SKM-1 treated with dmso at 0.1 percent for 144 hours (cell line): ENCODE data around the gene RAD51B.
"Not testable (repeated sequence)": the region's sequence is repeated elsewhere in the genome, so short reads cannot be mapped to it uniquely, and the experiment has no call there.

Experiments
- DNase-seq: peaks from one replicate; lab custom pipeline; 2025; ENCODE audit not compliant: unreplicated experiment; lab: John Stamatoyannopoulos, UW

The RAD51B gene

DNA sequence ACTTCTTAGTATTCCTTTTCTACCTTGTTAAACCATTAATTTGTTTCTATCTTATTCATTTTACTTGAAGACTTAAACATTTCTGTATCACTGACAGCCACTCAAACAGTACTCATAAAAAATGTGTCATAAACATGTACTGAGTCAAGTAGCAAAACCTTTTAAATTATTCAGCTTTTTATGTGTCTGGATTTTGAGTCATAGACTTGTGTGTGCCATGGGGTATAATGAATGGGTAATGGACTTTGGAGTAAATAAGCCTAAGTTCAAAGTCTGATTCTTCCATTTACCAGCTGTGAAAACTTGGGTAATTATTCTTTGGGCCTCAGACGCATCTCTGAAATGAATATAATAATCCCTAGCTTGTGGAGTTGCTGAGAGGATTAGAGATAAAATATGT, 199.0 kb downstream of the RAD51B start:
- DNase-seq, result no peak

DNA sequence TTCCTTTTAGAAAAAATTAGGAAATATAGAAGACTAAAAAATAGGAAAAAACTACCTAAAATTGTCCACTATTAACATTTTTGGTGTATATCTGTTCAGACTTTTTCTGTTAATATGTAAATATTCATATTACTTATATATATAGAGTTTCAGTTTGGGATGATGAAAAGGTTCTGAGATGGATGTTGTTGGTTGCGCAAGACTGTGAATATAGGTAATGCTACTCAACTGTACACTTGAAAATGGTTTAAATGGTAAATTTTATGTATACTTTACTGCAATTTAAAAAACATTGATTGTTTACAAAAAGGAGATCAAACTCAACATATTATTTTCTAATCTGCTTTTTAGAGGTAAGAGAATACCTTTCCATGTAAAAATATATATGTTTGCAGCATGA, 200.9 kb downstream of the RAD51B start:
- DNase-seq, result no peak

DNA sequence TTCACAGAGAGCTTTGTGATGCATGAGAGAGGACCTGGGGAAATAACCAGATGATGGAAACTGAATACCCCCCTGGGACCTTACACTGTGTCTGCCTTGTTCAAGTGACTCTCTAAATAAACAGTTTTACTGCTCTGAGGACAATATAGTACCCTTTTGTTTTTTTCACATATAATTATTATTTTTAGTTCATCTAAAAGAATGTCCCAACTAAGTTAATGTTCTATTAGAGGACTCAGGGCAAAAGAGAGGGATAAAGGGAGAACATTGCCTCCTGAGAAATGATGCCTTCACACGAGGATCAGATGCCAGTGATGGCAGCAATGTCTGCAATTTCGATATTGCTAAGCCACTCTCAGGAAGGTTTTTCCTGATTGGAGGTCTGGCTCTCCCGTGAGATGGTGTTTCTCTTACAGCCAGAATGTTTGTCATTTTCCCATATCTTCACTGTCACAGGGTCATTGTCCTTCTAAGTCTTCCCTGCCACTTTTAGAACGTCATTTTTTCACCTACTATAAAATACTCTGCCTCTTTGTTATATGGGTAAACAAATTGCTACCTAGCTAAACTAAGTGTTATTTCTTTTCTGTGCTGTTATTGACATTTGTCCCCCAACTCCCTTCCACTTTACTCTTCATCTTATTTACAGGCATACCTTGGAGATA, 201.6 kb downstream of the RAD51B start:
- DNase-seq, result no peak

GRCh38 chr14:68027276-68027675, 207.7 kb downstream of the RAD51B start:
- DNase-seq, result no peak

DNA sequence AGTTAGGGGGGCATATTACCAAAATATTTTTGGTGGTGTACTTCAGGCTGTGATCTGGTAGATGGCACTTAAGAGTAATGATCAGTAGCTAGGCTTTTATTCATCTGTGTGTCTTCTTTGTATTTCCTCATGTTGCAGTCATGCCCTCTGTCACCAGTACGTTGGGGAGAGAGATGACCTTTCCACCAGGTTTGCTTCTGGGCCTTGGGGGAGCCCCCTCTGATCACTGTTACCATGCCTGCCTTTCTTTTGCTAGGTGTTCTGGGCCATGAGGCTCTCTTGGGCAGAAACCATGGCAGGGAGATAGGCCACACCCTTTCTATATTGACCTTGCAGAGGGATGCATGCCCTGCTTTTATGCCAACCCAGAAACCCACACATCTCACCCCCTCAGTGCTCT, 208.5 kb downstream of the RAD51B start:
- no peak for DNase-seq

GRCh38 chr14:68031011-68031410, 211.4 kb downstream of the RAD51B start:
- not testable (repeated sequence) for DNase-seq

GRCh38 chr14:68032154-68032553, 212.6 kb downstream of the RAD51B start:
- no peak for DNase-seq

GRCh38 chr14:68033336-68033932, 213.9 kb downstream of the RAD51B start:
- no peak for DNase-seq

- no peak for DNase-seq
Observed at GRCh38 chr14:68034896-68035295, 215.3 kb downstream of the RAD51B start.

GRCh38 chr14:68036202-68036601, 216.6 kb downstream of the RAD51B start:
- no peak for DNase-seq

GRCh38 chr14:68039593-68039992, 220.0 kb downstream of the RAD51B start:
- DNase-seq, result no peak

DNA sequence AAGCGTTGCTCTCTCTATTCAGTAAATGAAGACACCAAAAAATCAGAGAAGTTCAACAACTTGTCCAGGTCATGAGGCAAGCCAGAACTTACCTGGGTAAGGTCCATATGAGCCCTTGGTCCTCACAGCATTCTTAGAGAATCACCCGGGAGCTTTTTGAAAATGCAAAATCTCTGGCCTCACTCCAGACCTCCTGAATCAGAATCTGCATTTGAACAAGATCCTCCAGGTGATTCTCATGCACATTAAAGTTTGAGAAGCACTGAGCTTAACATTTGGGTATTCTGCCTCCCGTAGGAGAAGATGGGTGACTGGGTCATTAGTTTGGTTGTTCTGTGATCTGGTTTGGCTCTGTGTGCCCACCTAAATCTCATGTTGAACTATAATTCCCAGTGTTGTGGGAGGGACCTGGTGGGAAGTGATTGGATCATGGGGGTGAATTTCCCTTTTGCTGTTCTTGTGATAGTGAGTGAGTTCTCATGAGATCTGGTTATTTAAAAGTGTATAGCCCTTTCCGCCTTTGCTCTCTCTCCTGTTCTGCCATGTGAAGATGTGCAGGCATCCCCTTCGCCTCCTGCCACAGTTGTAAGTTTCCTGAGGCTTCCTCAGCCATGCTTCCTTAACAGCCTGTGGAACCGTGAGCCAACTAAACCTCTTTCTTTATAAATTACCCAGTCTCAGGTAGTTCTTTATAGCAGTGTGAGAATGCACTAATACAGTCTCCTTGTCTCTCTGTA, 221.2 kb downstream of the RAD51B start:
- DNase-seq, result no peak

- DNase-seq, result no peak
Observed at GRCh38 chr14:68041876-68042354, 222.3 kb downstream of the RAD51B start.

DNA sequence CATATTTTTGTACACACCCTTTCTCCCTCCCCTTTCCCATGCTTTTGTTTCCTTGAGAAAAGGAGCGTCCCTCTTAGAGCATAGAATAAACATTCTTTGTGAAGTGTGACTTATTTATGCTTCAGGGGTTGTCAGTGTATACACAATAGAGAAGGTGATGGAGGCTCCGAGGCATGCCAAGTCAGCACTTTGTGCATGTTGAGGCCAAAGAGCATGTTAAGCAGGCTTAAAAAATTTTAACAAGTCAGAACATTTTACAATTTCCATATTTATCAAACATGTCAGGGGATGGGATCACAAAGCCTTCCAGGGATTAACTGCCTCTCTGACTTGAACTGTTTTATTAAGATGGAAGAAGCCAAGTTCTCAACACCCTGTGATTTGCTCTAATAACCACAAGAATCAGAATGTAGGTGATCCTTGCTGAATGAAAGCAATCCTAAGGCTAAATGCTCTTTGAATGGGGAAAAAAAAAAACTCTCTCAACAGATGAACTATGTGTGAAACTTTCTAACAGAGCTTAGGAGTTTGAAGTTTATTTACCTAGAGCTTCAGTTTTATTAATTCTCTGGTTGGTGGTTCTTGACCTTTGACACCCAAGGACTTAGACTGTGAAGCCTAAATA, 223.1 kb downstream of the RAD51B start:
- DNase-seq, result no peak

DNA sequence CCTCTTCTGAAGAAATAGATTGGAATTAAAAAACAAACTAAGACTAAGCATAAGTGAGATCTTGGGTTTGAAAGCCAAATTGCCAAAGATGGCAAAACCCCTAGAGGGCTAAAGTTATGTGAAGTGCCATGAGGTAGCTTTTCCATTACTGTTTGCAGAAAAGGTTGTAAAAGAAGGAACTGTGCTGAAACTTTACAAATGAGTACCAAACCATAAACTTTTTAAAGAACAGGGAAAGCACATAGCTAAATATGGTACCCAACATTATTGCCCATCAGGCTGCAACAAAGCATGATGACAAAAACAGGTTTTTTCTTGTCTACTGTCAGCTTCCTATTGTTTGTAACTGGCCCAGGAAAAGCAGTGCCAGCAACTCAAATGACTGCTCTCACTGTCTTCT, 224.2 kb downstream of the RAD51B start:
- DNase-seq, result no peak

DNA sequence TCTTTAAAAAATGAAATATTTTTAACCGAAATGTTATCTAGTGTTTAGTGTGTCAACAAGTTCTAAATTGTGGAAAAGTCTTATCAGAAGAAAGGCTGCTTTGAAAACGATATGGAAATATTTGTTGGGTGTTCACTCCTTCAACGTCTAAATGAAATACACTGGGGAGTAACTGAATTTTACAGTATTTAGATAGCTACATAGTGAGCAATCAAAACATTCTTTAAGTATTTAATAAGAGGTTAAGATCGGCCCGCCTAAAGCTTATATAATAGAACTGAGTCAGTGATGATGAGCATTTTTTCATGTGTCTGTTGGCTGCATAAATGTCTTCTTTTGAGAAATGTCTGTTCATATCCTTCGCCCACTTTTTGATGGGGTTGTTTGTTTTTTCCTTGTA, 228.3 kb downstream of the RAD51B start:
- DNase-seq, result no peak

GRCh38 chr14:68048815-68049214, 229.2 kb downstream of the RAD51B start:
- DNase-seq, result not testable (repeated sequence)

- DNase-seq, result no peak
Observed at GRCh38 chr14:68050177-68050576, 230.6 kb downstream of the RAD51B start.

- no peak for DNase-seq
Observed at GRCh38 chr14:68051146-68051545, 231.6 kb downstream of the RAD51B start.

- no peak for DNase-seq
Observed at GRCh38 chr14:68060198-68060597, 240.6 kb downstream of the RAD51B start.

- no peak for DNase-seq
Observed at GRCh38 chr14:68062651-68063050, 243.1 kb downstream of the RAD51B start.

GRCh38 chr14:68065322-68065721, 245.7 kb downstream of the RAD51B start:
- no peak for DNase-seq
